GM21529 (cell line): ENCODE results near the gene PARD6B.
"Not testable (repeated sequence)": the region's sequence is repeated elsewhere in the genome, so short reads cannot be mapped to it uniquely, and the experiment has no call there.

Experiments
- ATAC-seq: cut with Tn5 transposase; IDR thresholded peaks from one replicate; pipeline ENCODE4 v1.9.1; 2021; ENCODE audit not compliant: unreplicated experiment

Gene PARD6B

GRCh38 chr20:50771419-50772080, 40.2 kb downstream of the PARD6B start:
- ATAC-seq = not testable (repeated sequence)

GRCh38 chr20:50772420-50773185, 41.2 kb downstream of the PARD6B start:
- no peak for ATAC-seq

GRCh38 chr20:50774515-50774914, 43.1 kb downstream of the PARD6B start:
- ATAC-seq = no peak

- ATAC-seq = no peak
Measured at GRCh38 chr20:50776122-50776817, 44.9 kb downstream of the PARD6B start.

- no peak for ATAC-seq
Measured at GRCh38 chr20:50777373-50777772, 46.0 kb downstream of the PARD6B start.

GRCh38 chr20:50778994-50779393, 47.6 kb downstream of the PARD6B start:
- not testable (repeated sequence) for ATAC-seq

- no peak for ATAC-seq
Measured at GRCh38 chr20:50783390-50783789, 52.0 kb downstream of the PARD6B start.

GRCh38 chr20:50783903-50784302, 52.5 kb downstream of the PARD6B start:
- ATAC-seq = no peak

GRCh38 chr20:50784464-50784863, 53.1 kb downstream of the PARD6B start:
- ATAC-seq = no peak

- ATAC-seq = no peak
Measured at GRCh38 chr20:50786703-50787102, 55.3 kb downstream of the PARD6B start.

GRCh38 chr20:50787181-50787580, 55.8 kb downstream of the PARD6B start:
- ATAC-seq = no peak

- ATAC-seq = no peak
Measured at GRCh38 chr20:50788045-50788991, 56.9 kb downstream of the PARD6B start.

GRCh38 chr20:50789968-50790650, 58.7 kb downstream of the PARD6B start:
- ATAC-seq = no peak

GRCh38 chr20:50790651-50791277, 59.4 kb downstream of the PARD6B start:
- ATAC-seq = peak; percentile 70

- no peak for ATAC-seq
Measured at GRCh38 chr20:50792708-50793574, 61.6 kb downstream of the PARD6B start.

- not testable (repeated sequence) for ATAC-seq
Measured at GRCh38 chr20:50793575-50794016, 62.2 kb downstream of the PARD6B start.

- ATAC-seq = no peak
Measured at GRCh38 chr20:50794181-50794845, 62.9 kb downstream of the PARD6B start.
